Measurements from ENCODE around the gene NT5C2.
"Not testable (repeated sequence)": the region's sequence is repeated elsewhere in the genome, so short reads cannot be mapped to it uniquely, and the experiment has no call there.

- TF ChIP-seq, protein P1, sequence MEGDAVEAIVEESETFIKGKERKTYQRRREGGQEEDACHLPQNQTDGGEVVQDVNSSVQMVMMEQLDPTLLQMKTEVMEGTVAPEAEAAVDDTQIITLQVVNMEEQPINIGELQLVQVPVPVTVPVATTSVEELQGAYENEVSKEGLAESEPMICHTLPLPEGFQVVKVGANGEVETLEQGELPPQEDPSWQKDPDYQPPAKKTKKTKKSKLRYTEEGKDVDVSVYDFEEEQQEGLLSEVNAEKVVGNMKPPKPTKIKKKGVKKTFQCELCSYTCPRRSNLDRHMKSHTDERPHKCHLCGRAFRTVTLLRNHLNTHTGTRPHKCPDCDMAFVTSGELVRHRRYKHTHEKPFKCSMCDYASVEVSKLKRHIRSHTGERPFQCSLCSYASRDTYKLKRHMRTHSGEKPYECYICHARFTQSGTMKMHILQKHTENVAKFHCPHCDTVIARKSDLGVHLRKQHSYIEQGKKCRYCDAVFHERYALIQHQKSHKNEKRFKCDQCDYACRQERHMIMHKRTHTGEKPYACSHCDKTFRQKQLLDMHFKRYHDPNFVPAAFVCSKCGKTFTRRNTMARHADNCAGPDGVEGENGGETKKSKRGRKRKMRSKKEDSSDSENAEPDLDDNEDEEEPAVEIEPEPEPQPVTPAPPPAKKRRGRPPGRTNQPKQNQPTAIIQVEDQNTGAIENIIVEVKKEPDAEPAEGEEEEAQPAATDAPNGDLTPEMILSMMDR (IDR thresholded peaks at IDR 0.05), result not testable (repeated sequence)
- TF ChIP-seq ZFX (IDR thresholded peaks at IDR 0.05; ENCODE audit: borderline replicate concordance), result not testable (repeated sequence)
Observed at GRCh38 chr10:103210262-103210661, 17.2 kb upstream of the NT5C2 start.
